ENCODE results near the gene EDC4. TPM values are rescaled to one million over a fixed set of nuclear protein-coding genes. Genes with fewer than 3 reads are reported as not detected.

EDC4 gene
- total RNA-seq, 2 donors from 2014 or later, result 58.6 to 96.5 TPM

DNA sequence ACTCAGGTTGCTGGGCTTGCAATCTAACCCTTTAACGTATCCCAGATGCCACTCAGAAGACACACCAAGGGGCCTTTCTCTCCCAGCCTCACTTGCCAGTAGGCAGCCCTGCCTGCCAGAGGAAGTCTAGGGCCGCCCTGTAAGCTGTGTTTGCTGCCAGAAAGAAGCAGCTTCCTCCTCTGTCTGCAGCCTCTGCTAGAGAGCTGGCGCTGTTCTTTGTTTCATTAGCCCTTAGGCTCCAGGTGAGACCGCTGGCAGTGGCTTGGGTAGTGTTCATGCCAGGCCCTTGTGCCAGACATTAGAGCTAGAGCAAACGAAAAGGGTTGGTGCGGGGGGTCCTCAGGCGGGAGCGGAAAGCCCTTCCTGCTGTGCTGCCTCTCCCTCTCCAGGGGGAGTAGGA is 49.9 kb downstream of the EDC4 start:
- Histone ChIP-seq H3K4me3 (no peak overlapping the region), H3K36me3 (no peaks in the 10 kb centered on the region), H3K9me3 (no peaks in the 10 kb centered on the region), H3K9ac (ENCODE audit: low read depth in 2 of 2, low read length in 2 of 2) (no peak overlapping the region), H3K27me3 (no peaks in the 10 kb centered on the region), H3K27ac (no peak overlapping the region), H3K4me1 (no peaks in the 10 kb centered on the region)
- intact Hi-C loops (cut with DNase I), result loop anchor here (10.0 kb wide), 1 partner anchor 108 kb away; no protein-coding TSS in a partner anchor
- TF ChIP-seq, protein P1, sequence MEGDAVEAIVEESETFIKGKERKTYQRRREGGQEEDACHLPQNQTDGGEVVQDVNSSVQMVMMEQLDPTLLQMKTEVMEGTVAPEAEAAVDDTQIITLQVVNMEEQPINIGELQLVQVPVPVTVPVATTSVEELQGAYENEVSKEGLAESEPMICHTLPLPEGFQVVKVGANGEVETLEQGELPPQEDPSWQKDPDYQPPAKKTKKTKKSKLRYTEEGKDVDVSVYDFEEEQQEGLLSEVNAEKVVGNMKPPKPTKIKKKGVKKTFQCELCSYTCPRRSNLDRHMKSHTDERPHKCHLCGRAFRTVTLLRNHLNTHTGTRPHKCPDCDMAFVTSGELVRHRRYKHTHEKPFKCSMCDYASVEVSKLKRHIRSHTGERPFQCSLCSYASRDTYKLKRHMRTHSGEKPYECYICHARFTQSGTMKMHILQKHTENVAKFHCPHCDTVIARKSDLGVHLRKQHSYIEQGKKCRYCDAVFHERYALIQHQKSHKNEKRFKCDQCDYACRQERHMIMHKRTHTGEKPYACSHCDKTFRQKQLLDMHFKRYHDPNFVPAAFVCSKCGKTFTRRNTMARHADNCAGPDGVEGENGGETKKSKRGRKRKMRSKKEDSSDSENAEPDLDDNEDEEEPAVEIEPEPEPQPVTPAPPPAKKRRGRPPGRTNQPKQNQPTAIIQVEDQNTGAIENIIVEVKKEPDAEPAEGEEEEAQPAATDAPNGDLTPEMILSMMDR (IDR thresholded peaks at IDR 0.05), result no peak
- no peak for DNase-seq

DNA sequence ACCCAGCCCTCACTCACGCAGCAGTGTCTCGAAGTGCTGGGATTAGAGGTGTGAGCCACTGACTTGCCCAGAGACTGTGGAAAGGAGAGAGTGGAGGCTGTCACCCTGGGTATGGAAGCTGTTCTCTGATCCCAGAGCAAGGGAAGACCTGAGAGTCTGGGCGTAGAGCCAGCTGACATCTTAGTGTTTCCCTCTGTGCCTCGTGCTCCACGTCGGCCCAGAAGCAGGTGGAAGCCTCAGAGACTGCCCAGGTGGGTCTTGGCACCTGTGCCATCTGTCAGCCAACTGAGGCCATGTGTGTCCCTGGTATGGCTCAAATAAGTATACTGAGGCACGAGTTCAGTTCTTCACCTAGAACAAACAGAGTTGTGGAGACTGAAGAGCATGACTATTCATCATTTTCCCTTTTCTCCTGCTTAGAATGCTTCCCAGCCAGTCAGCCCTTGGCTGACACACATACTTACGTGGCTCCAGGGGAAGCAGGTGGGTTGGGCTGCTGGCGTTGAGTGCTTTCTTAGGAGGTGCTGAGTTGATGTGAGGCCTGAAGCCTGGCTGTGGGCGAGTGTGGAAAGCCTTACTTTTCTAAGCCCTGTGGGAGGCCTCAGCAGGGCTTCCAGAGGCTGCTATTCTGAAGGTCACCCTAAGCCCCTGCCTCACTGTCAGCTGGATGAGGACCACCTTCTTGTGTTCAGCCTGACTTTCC is 50.7 kb downstream of the EDC4 start:
- intact Hi-C loops (cut with DNase I), result loop anchor here (10.0 kb wide), 1 partner anchor 109 kb away; no protein-coding TSS in a partner anchor

DNA sequence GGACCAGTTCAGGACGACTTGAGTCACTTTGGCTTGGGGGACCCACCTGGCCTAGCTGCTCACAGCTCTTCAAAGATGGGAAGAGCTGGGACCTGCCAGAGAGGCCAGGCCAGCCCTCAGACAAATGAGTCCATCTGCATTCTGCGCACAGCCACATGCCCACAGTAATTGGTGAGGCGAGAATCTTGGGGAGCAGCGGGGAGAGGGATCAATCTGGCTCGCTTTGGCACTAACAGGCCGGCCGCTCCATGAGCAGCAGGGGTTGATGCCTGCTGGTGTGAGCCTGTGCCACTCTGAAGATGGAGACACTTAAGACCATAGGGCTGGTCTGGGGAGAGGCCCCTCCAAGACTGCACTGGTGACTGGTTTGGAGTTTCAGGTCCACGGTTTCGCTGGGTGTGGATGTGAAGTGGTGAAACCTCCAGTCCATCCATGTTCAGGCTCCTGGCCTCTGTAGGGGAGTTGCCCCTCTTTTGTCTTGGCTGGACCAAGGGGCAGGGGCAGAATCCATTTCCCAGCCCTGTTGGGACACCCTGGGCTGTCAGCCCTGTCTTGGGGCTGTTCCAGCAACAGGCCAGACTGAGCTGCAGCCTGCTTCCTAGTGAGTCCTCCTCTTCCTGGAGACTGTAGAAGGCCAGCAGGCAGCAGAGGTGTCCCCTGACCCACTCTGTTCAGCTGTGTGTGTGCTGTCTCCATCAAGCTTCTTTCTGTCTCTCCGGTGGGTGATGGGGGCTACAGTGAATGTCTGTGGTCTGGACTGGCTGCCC is 51.5 kb downstream of the EDC4 start:
- Histone ChIP-seq H3K9ac (ENCODE audit: low read depth in 2 of 2, low read length in 2 of 2) (no peak overlapping the region), H3K27ac (no peak overlapping the region), H3K4me3 (no peak overlapping the region), H3K9me3 (no peaks in the 10 kb centered on the region), H3K27me3 (no peaks in the 10 kb centered on the region), H3K36me3 (no peaks in the 10 kb centered on the region), H3K4me1 (no peaks in the 10 kb centered on the region)
- TF ChIP-seq, protein P1 (IDR thresholded peaks at IDR 0.05), result no peak
- no peak for DNase-seq
- intact Hi-C loops (cut with DNase I), result loop anchor here (10.0 kb wide), 1 partner anchor 110 kb away; no protein-coding TSS in a partner anchor

More for the DNA sequence above, 50.7 kb downstream of the EDC4 start:
- Histone ChIP-seq H3K27me3 (no peaks in the 10 kb centered on the region), H3K4me1 (no peaks in the 10 kb centered on the region), H3K36me3 (no peaks in the 10 kb centered on the region), H3K9me3 (no peaks in the 10 kb centered on the region), H3K4me3 (no peak overlapping the region), H3K27ac (no peak overlapping the region), H3K9ac (ENCODE audit: low read depth in 2 of 2, low read length in 2 of 2) (no peak overlapping the region)
- DNase-seq, result no peak
- TF ChIP-seq, protein P1 (IDR thresholded peaks at IDR 0.05), result no peak

DNA sequence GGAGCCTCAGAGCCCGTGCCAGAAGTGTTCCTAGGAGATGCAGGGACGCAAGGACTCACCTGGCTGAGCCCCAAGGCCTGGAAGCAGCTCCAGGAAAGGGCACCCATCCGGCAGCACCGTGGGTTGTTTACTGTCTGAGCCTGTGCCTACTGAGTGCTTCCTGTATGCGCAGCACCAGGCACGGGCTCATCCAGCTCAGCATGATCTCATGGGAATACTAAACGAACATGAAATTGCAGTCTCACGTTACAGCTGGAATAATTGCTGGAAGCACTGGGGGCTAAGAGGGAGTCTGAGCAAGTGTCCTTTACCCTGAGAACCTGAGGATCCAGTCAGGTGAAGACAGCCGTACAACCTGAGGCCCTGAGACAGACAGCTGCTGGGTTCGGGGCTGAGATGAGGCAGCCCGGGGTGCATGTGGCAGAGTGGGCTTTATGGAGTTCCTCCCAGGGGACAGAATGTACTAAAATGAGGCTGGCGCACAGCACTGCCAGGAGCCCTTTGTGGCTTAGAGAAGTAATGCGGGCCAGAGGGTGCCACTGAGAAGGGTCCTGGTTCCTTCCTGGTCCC is 53.4 kb downstream of the EDC4 start:
- no peak for DNase-seq
- H3K27ac ChIP-seq, result no peak overlapping the region
- no peaks in the 10 kb centered on the region for H3K27me3 ChIP-seq
- intact Hi-C loops (cut with DNase I), result loop anchor here (5.0 to 10.0 kb wide), 2 partner anchors 111 to 249 kb away; no protein-coding TSS in a partner anchor
- no peak overlapping the region for H3K9ac ChIP-seq (ENCODE audit: low read depth in 2 of 2, low read length in 2 of 2)
- no peaks in the 10 kb centered on the region for H3K36me3 ChIP-seq
- H3K9me3 ChIP-seq, result no peaks in the 10 kb centered on the region
- H3K4me1 ChIP-seq, result no peaks in the 10 kb centered on the region
- TF ChIP-seq, protein P1 (IDR thresholded peaks at IDR 0.05), result no peak
- H3K4me3 ChIP-seq, result no peak overlapping the region

DNA sequence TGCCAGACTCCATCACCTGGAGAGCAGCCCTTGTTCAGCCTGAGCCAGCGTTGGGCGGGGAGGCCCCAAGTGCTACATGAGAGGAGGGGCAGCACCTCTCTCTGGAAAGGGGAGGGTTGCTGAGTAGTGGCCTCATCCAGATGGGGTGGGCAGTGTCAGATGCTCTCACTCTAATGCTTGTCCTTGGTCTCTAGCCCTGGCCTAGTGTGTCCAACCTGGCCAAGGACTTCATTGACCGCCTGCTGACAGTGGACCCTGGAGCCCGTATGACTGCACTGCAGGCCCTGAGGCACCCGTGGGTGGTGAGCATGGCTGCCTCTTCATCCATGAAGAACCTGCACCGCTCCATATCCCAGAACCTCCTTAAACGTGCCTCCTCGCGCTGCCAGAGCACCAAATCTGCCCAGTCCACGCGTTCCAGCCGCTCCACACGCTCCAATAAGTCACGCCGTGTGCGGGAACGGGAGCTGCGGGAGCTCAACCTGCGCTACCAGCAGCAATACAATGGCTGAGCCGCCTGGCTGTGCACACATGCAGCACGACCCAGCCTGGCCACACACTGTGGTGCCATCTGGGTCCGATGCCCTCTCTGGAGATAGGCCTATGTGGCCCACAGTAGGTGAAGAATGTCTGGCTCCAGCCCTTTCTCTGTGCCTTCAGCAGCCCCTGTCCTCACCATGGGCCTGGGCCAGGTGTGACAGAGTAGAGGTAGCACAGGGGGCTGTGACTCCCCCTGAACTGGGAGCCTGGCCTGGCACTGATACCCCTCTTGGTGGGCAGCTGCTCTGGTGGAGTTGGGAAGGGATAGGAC is 54.5 kb downstream of the EDC4 start:
- no peaks in the 10 kb centered on the region for H3K9me3 ChIP-seq
- TF ChIP-seq, protein P1 (IDR thresholded peaks at IDR 0.05), result no peak
- no peak for DNase-seq
- H3K9ac ChIP-seq (ENCODE audit: low read depth in 2 of 2, low read length in 2 of 2), result no peak overlapping the region
- no peak overlapping the region for H3K4me3 ChIP-seq
- H3K27me3 ChIP-seq, result no peaks in the 10 kb centered on the region
- no peak overlapping the region for H3K27ac ChIP-seq
- intact Hi-C loops (cut with DNase I), result loop anchor here (5.0 to 10.0 kb wide), 2 partner anchors 113 to 250 kb away; no protein-coding TSS in a partner anchor
- H3K36me3 ChIP-seq, result no peaks in the 10 kb centered on the region
- no peaks in the 10 kb centered on the region for H3K4me1 ChIP-seq

All from colonic mucosa (tissue), 4 donors.